Body of pancreas (tissue), 4 donors: ENCODE measurements around the gene HSPA4L. TPM values are rescaled to one million over a fixed set of nuclear protein-coding genes. Genes with fewer than 3 reads are reported as not detected.

Source experiments
- ATAC-seq: fragments of 150-250 bp; one replicate; pipeline ENCODE4 v1.9.1; 2016
- DNase-seq, 4 donors: peaks; one replicate each; pipeline ENCODE4 v3.0.0-alpha.2; 2019
- H3K27ac ChIP-seq, 4 donors: fragments of 200-600 bp; sonication (generic); 1 replicate in 3 of 4; 2 replicates in 1 of 4; pipeline versions ENCODE4 v1.5.1 to v1.6.1; 2016 to 2019; ENCODE audit warnings: mild to moderate bottlenecking in 1 of 4, mixed read lengths in 1 of 4, moderate library complexity in 1 of 4
- H3K27me3 ChIP-seq, 2 donors: fragments of 200-600 bp; sonication (generic); one replicate each; pipeline ENCODE4 v1.6.0; 2016; ENCODE audit warnings: mild to moderate bottlenecking in 1 of 2
- H3K36me3 ChIP-seq, 2 donors: fragments of 200-600 bp; sonication (generic); replicated peaks in 1 of 2; 2 replicates each; pipeline ENCODE4 v1.5.1; 2016; ENCODE audit warnings: low read depth in 2 of 2; ENCODE audit not compliant: insufficient read depth in 1 of 2
- H3K4me1 ChIP-seq: fragments of 200-600 bp; sonication (generic); one replicate; pipeline ENCODE4 v1.6.0; 2016
- H3K4me3 ChIP-seq, 2 donors: fragments of 200-600 bp; sonication (generic); 1 replicate in 1 of 2; 2 replicates in 1 of 2; pipeline ENCODE4 v1.5.1; 2016 to 2019
- H3K9me3 ChIP-seq, 3 donors: fragments of 200-600 bp; sonication (generic); 1 replicate in 2 of 3; 2 replicates in 1 of 3; pipeline ENCODE4 v1.5.1; 2016
- POLR2A ChIP-seq, 3 donors: fragments of 450-650 bp; IDR thresholded peaks; one replicate each; pipeline ENCODE4 v1.6.1; 2016; ENCODE audit warnings: antibody characterized with exemption in 3 of 3, mild to moderate bottlenecking in 2 of 3
- WGBS, 2 donors: methylation state at CpG; one replicate each; pipeline ENCODE4 v1.1.5; 2017; 5-methylcytosine and 5-hydroxymethylcytosine counted together
- intact Hi-C: fragments of 100-400 bp; cut with DNase I; formaldehyde crosslinking; loops from one replicate; pipeline ENCODE4 v1.15.1; 2023
- total RNA-seq, 2 donors: library from RNA; depleted of rRNA; stranded (reverse); fragments of >200 nt; gene quantifications; one replicate each; pipeline ENCODE4 v1.1.0, GENCODE V29; 2016
- TF ChIP-seq, protein P1 (sequence below), 7 experiments: fragments of 450-650 bp in 4 of 7; fragments of 200-600 bp in 3 of 7; sonication (generic) in 3 of 7; IDR thresholded peaks; one replicate each; pipeline ENCODE4 v1.5.1; 2016 to 2019; ENCODE audit warnings: antibody characterized with exemption in 7 of 7

HSPA4L gene
- total RNA-seq, 2 donors from 2014 or later, result 3.6 to 9.6 TPM

GRCh38 chr4:127759893-127760292, 22.2 kb upstream of the HSPA4L start:
- no peak for TF ChIP-seq POLR2A (IDR thresholded peaks at IDR 0.05)
- TF ChIP-seq, protein P1, sequence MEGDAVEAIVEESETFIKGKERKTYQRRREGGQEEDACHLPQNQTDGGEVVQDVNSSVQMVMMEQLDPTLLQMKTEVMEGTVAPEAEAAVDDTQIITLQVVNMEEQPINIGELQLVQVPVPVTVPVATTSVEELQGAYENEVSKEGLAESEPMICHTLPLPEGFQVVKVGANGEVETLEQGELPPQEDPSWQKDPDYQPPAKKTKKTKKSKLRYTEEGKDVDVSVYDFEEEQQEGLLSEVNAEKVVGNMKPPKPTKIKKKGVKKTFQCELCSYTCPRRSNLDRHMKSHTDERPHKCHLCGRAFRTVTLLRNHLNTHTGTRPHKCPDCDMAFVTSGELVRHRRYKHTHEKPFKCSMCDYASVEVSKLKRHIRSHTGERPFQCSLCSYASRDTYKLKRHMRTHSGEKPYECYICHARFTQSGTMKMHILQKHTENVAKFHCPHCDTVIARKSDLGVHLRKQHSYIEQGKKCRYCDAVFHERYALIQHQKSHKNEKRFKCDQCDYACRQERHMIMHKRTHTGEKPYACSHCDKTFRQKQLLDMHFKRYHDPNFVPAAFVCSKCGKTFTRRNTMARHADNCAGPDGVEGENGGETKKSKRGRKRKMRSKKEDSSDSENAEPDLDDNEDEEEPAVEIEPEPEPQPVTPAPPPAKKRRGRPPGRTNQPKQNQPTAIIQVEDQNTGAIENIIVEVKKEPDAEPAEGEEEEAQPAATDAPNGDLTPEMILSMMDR (IDR thresholded peaks at IDR 0.05), result no peak
- DNase-seq, result no peak
- Histone ChIP-seq H3K27me3 (no peaks in the 10 kb centered on the region), H3K9me3 (no peaks in the 10 kb centered on the region), H3K4me3 (no peak overlapping the region), H3K27ac (no peak overlapping the region), H3K4me1 (no peaks in the 10 kb centered on the region), H3K36me3 (no peaks in the 10 kb centered on the region)
- 54 to 61% methylated on average over 3 of the region's 3 CpGs for whole genome bisulfite sequencing, 2 donors
- intact Hi-C loops, result no loop called here
- ATAC-seq, result no peak

DNA sequence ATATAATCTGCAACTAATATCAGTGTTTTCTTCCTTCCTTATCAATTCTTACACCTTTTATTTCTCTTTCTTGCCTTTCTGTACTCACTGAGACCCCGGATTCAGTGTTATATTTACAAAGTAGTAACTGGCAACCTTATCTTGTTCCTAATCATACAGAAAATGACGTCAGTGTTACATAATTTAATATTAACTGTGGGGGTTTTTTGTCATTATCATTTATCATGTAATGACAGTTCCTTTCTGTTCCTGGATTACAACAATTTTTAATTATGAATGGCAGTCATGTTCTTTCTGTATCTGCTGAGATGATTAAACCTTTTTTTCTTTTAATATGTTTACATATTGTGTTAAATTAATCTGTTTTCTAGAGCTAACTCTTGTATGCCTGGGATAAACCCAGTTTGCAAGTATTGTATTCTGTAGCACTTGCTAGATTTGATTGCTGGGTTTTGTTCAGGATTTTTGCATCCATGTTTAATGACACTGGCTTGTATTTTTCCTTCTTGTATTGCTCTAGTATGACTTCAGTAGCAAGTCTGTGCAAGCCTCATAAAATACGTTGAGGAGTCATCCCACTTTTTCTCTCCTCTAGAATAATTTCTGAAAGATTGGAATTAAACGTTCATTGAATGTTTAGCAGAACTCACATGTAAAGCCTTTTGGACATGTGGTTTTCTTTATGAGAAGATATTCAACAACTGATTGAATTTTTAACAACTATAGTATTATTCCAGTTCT, 10.4 kb upstream of the HSPA4L start:
- Histone ChIP-seq H3K36me3 (no peaks in the 10 kb centered on the region), H3K9me3 (no peaks in the 10 kb centered on the region), H3K27ac (peak overlapping the region in 1 of 4 donors; percentile 36), H3K4me1 (peaks cover 6% of the 10 kb centered on the region), H3K27me3 (no peaks in the 10 kb centered on the region), H3K4me3 (no peak overlapping the region)
- WGBS, 2 donors, result 30 to 32% methylated on average over 4 of the region's 4 CpGs
- ATAC-seq (peak; percentile 72), DNase-seq (no peak)
- intact Hi-C loops, result no loop called here
- TF ChIP-seq, protein P1 (IDR thresholded peaks at IDR 0.05), result no peak
- TF ChIP-seq POLR2A (IDR thresholded peaks at IDR 0.05), result no peak

GRCh38 chr4:127772769-127773671, 9.1 kb upstream of the HSPA4L start:
- Histone ChIP-seq H3K36me3 (no peaks in the 10 kb centered on the region), H3K4me3 (no peak overlapping the region), H3K9me3 (no peaks in the 10 kb centered on the region), H3K4me1 (peaks cover 6% of the 10 kb centered on the region), H3K27me3 (no peaks in the 10 kb centered on the region), H3K27ac (no peak overlapping the region)
- no peak for DNase-seq
- WGBS, 2 donors, result 89 to 90% methylated on average over 10 of the region's 10 CpGs
- TF ChIP-seq, protein P1 (IDR thresholded peaks at IDR 0.05), result no peak
- no peak for TF ChIP-seq POLR2A (IDR thresholded peaks at IDR 0.05)
- intact Hi-C loops, result no loop called here
- ATAC-seq, result no peak

GRCh38 chr4:127775843-127776242, 6.3 kb upstream of the HSPA4L start:
- intact Hi-C loops, result no loop called here
- Histone ChIP-seq H3K9me3 (no peaks in the 10 kb centered on the region), H3K36me3 (no peaks in the 10 kb centered on the region), H3K27ac (no peak overlapping the region), H3K27me3 (no peaks in the 10 kb centered on the region), H3K4me1 (peaks cover 6% of the 10 kb centered on the region), H3K4me3 (no peak overlapping the region)
- ATAC-seq, result no peak
- no peak for DNase-seq
- no peak for TF ChIP-seq POLR2A (IDR thresholded peaks at IDR 0.05)
- TF ChIP-seq, protein P1 (IDR thresholded peaks at IDR 0.05), result no peak
- WGBS, 2 donors, result 92 to 94% methylated on average over 4 of the region's 4 CpGs
